Mucosa of stomach (tissue), 1 donor: ENCODE data around the gene GOLGA6D.
A peak's percentile ranks its signal among the peaks of the same experiment; 100 is the strongest.
"Not testable (repeated sequence)": the region's sequence is repeated elsewhere in the genome, so short reads cannot be mapped to it uniquely, and the experiment has no call there.

ENCODE experiments used
- H3K27me3 ChIP-seq: one replicate; pipeline ENCODE4 v1.7.0; 2013; ENCODE audit warnings: mild to moderate bottlenecking, low read length; ENCODE audit not compliant: control insufficient read depth, insufficient read depth
- H3K36me3 ChIP-seq: one replicate; pipeline ENCODE4 v1.7.0; 2013; ENCODE audit warnings: low read length; ENCODE audit not compliant: control insufficient read depth, insufficient read depth
- H3K4me1 ChIP-seq: one replicate; pipeline ENCODE4 v1.7.0; 2013; ENCODE audit warnings: mild to moderate bottlenecking, low read length; ENCODE audit not compliant: control insufficient read depth, insufficient read depth
- H3K4me3 ChIP-seq: one replicate; pipeline ENCODE4 v1.7.0; 2013; ENCODE audit warnings: low read length
- H3K9ac ChIP-seq: one replicate; pipeline ENCODE4 v1.7.0; 2013; ENCODE audit warnings: mild to moderate bottlenecking, low read length, moderate library complexity
- H3K9me3 ChIP-seq: one replicate; pipeline ENCODE4 v1.7.0; 2013; ENCODE audit warnings: mild to moderate bottlenecking, low read length, moderate library complexity; ENCODE audit not compliant: control insufficient read depth
- donor health status: Pancreatic carcinoma.

GOLGA6D gene

GRCh38 chr15:75327005-75327404 lies 44.4 kb downstream of the GOLGA6D start:
- Histone ChIP-seq H3K36me3 (no peaks in the 10 kb centered on the region), H3K4me1 (no peaks in the 10 kb centered on the region), H3K9ac (no peak overlapping the region), H3K9me3 (no peaks in the 10 kb centered on the region), H3K27me3 (no peaks in the 10 kb centered on the region), H3K4me3 (no peak overlapping the region)

- no peaks in the 10 kb centered on the region for H3K27me3 ChIP-seq
- H3K9me3 ChIP-seq: no peaks in the 10 kb centered on the region
- no peak overlapping the region for H3K9ac ChIP-seq
- no peak overlapping the region for H3K4me3 ChIP-seq
- H3K36me3 ChIP-seq: no peaks in the 10 kb centered on the region
- no peaks in the 10 kb centered on the region for H3K4me1 ChIP-seq
These were observed 44.9 kb downstream of the GOLGA6D start for GRCh38 chr15:75327491-75327890.

- Histone ChIP-seq H3K4me3 (no peak overlapping the region), H3K27me3 (no peaks in the 10 kb centered on the region), H3K9me3 (no peaks in the 10 kb centered on the region), H3K36me3 (no peaks in the 10 kb centered on the region), H3K4me1 (no peaks in the 10 kb centered on the region), H3K9ac (no peak overlapping the region)
These were observed 46.1 kb downstream of the GOLGA6D start for GRCh38 chr15:75328493-75329314.

GRCh38 chr15:75329571-75329970 lies 46.9 kb downstream of the GOLGA6D start:
- Histone ChIP-seq H3K9ac (no peak overlapping the region), H3K27me3 (no peaks in the 10 kb centered on the region), H3K4me3 (no peak overlapping the region), H3K4me1 (no peaks in the 10 kb centered on the region), H3K36me3 (no peaks in the 10 kb centered on the region), H3K9me3 (no peaks in the 10 kb centered on the region)

- H3K9me3 ChIP-seq, H3K9ac ChIP-seq, H3K27me3 ChIP-seq, H3K36me3 ChIP-seq, H3K4me1 ChIP-seq, H3K4me3 ChIP-seq: not testable (repeated sequence)
These were observed 49.5 kb downstream of the GOLGA6D start for GRCh38 chr15:75332093-75332492.

GRCh38 chr15:75333654-75334419 lies 51.2 kb downstream of the GOLGA6D start:
- H3K27me3 ChIP-seq, H3K9ac ChIP-seq, H3K4me3 ChIP-seq, H3K4me1 ChIP-seq, H3K9me3 ChIP-seq, H3K36me3 ChIP-seq: not testable (repeated sequence)

GRCh38 chr15:75335313-75335704 lies 52.7 kb downstream of the GOLGA6D start:
- H3K9ac ChIP-seq: peak overlapping the region; percentile 83
- H3K27me3 ChIP-seq: no peaks in the 10 kb centered on the region

GRCh38 chr15:75335705-75336355 lies 53.2 kb downstream of the GOLGA6D start, which contains the start of gene COMMD4:
Gene COMMD4 (plus strand): TSS chr15:75336063. CDS start chr15:75336090, 27 bp downstream.
- H3K9ac ChIP-seq: peak within 1 kb of the TSS; percentile 83
- no peaks in the 10 kb centered on the region for H3K9me3 ChIP-seq
- H3K4me3 ChIP-seq: peak within 1 kb of the TSS; percentile 53
- H3K36me3 ChIP-seq: no peaks in the 10 kb centered on the region
- no peaks in the 10 kb centered on the region for H3K27me3 ChIP-seq
- peaks cover 8% of the 10 kb centered on the region for H3K4me1 ChIP-seq

More at GRCh38 chr15:75335313-75335704, 52.7 kb downstream of the GOLGA6D start:
- peak overlapping the region; percentile 53 for H3K4me3 ChIP-seq
- H3K9me3 ChIP-seq: no peaks in the 10 kb centered on the region
- H3K36me3 ChIP-seq: no peaks in the 10 kb centered on the region
- H3K4me1 ChIP-seq: peaks cover 8% of the 10 kb centered on the region

GRCh38 chr15:75338661-75339240 lies 56.1 kb downstream of the GOLGA6D start:
- Histone ChIP-seq H3K4me3 (no peak overlapping the region), H3K27me3 (no peaks in the 10 kb centered on the region), H3K9ac (no peak overlapping the region), H3K4me1 (peaks cover 8% of the 10 kb centered on the region), H3K36me3 (no peaks in the 10 kb centered on the region), H3K9me3 (no peaks in the 10 kb centered on the region)

GRCh38 chr15:75339531-75340240 lies 57.1 kb downstream of the GOLGA6D start:
- H3K36me3 ChIP-seq: no peaks in the 10 kb centered on the region
- H3K27me3 ChIP-seq: no peaks in the 10 kb centered on the region
- H3K9ac ChIP-seq: no peak overlapping the region
- H3K4me1 ChIP-seq: peaks cover 8% of the 10 kb centered on the region
- H3K4me3 ChIP-seq: no peak overlapping the region
- no peaks in the 10 kb centered on the region for H3K9me3 ChIP-seq

- Histone ChIP-seq H3K36me3 (no peaks in the 10 kb centered on the region), H3K4me1 (peaks cover 7% of the 10 kb centered on the region), H3K9me3 (no peaks in the 10 kb centered on the region), H3K27me3 (no peaks in the 10 kb centered on the region), H3K9ac (no peak overlapping the region), H3K4me3 (no peak overlapping the region)
These were observed 59.6 kb downstream of the GOLGA6D start for GRCh38 chr15:75342221-75342620.
